GM13976 (cell line): ENCODE results near the gene HAPLN2.

Experiments used
- DNase-seq: peaks from one replicate; pipeline ENCODE4 v3.0.0; 2012; ENCODE audit warnings: low spot score
- CTCF ChIP-seq: IDR thresholded peaks from 2 replicates; pipeline ENCODE4 v1.5.1; 2012; ENCODE audit warnings: borderline replicate concordance, mild to moderate bottlenecking; ENCODE audit not compliant: insufficient read depth; ENCODE audit errors: extremely low read depth, missing control alignments, control extremely low read depth
- in situ Hi-C: fragments of 300-500 bp; cut with MboI; formaldehyde crosslinking; loops from one replicate; pipeline ENCODE4 v1.12.0; 2022; ENCODE audit warnings: low sequenced_read_pairs, mixed read lengths, inconsistent platforms; ENCODE audit not compliant: unreplicated experiment

The HAPLN2 gene

GRCh38 chr1:156670791-156671190, 51.6 kb downstream of the HAPLN2 start:
- no peak for TF ChIP-seq CTCF
- no peak for DNase-seq
- in situ Hi-C loops = no loop called here

GRCh38 chr1:156671804-156672203, 52.6 kb downstream of the HAPLN2 start:
- TF ChIP-seq CTCF = no peak
- in situ Hi-C loops = no loop called here
- DNase-seq = no peak

- no peak for DNase-seq
- in situ Hi-C loops = no loop called here
These were observed 54.3 kb downstream of the HAPLN2 start for GRCh38 chr1:156673387-156674121.

More at GRCh38 chr1:156673387-156674121, 54.3 kb downstream of the HAPLN2 start:
- no peak for TF ChIP-seq CTCF
